Spleen (tissue), 3 donors: ENCODE measurements around the gene ZNF18.
"Not testable (repeated sequence)": the region's sequence is repeated elsewhere in the genome, so short reads cannot be mapped to it uniquely, and the experiment has no call there.

Experiments used
- POLR2A ChIP-seq, 3 donors: fragments of 450-650 bp; IDR thresholded peaks; one replicate each; pipeline ENCODE4 v1.5.1; 2017; ENCODE audit warnings: antibody characterized with exemption in 3 of 3, mild to moderate bottlenecking in 1 of 3
- POLR2AphosphoS5 ChIP-seq, 3 donors: sonication (generic); formaldehyde crosslinking; IDR thresholded peaks; one replicate each; pipeline ENCODE4 v1.5.1; 2017; ENCODE audit warnings: antibody characterized with exemption in 3 of 3

DNA sequence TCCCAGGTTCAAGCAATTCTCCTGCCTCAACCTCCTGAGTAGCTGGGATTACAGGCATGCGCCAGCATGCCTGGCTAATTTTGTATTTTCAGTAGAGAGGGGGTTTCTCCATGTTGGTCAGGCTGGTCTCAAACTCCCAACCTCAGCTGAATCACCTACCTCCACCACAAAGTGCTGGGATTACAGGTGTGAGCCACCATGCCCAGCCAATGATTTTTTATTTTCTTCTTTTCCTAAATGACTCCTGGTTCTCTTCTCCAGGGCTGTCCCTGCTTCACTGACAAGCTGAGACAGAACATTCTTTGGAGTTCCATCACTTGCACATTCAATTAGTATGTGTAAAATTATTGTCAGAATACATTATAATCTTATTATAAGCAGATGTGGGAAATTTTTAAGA lies 47.7 kb downstream of the ZNF18 start:
- TF ChIP-seq POLR2A, POLR2AphosphoS5 (IDR thresholded peaks at IDR 0.05): not testable (repeated sequence)
